Breast epithelium (tissue), 3 donors: ENCODE data around the gene ITPR1.

Experiments
- POLR2A ChIP-seq: fragments of 450-650 bp; IDR thresholded peaks from one replicate; pipeline ENCODE4 v1.6.1; 2016; ENCODE audit warnings: antibody characterized with exemption, mild to moderate bottlenecking, moderate library complexity
- TF ChIP-seq, protein P1 (sequence below), 3 donors: fragments of 450-650 bp; IDR thresholded peaks; one replicate each; pipeline ENCODE4 v1.5.1; 2016 to 2017; ENCODE audit warnings: antibody characterized with exemption in 3 of 3, mild to moderate bottlenecking in 3 of 3, moderate library complexity in 3 of 3

GRCh38 chr3:4748127-4748526 is 255.0 kb downstream of the ITPR1 start:
- TF ChIP-seq, protein P1, sequence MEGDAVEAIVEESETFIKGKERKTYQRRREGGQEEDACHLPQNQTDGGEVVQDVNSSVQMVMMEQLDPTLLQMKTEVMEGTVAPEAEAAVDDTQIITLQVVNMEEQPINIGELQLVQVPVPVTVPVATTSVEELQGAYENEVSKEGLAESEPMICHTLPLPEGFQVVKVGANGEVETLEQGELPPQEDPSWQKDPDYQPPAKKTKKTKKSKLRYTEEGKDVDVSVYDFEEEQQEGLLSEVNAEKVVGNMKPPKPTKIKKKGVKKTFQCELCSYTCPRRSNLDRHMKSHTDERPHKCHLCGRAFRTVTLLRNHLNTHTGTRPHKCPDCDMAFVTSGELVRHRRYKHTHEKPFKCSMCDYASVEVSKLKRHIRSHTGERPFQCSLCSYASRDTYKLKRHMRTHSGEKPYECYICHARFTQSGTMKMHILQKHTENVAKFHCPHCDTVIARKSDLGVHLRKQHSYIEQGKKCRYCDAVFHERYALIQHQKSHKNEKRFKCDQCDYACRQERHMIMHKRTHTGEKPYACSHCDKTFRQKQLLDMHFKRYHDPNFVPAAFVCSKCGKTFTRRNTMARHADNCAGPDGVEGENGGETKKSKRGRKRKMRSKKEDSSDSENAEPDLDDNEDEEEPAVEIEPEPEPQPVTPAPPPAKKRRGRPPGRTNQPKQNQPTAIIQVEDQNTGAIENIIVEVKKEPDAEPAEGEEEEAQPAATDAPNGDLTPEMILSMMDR (IDR thresholded peaks at IDR 0.05), result no peak
- no peak for TF ChIP-seq POLR2A
